Colon (tissue), 2 donors: Measurements from ENCODE around the gene RPL10A.

ENCODE experiments used
- FAIRE-seq: peaks from 2 replicates; lab custom pipeline; 2012; peaks lifted over from hg19 to GRCh38; lab: Jason Lieb, UNC
- donor health status: control.
- donor health status: control.

The RPL10A gene

DNA sequence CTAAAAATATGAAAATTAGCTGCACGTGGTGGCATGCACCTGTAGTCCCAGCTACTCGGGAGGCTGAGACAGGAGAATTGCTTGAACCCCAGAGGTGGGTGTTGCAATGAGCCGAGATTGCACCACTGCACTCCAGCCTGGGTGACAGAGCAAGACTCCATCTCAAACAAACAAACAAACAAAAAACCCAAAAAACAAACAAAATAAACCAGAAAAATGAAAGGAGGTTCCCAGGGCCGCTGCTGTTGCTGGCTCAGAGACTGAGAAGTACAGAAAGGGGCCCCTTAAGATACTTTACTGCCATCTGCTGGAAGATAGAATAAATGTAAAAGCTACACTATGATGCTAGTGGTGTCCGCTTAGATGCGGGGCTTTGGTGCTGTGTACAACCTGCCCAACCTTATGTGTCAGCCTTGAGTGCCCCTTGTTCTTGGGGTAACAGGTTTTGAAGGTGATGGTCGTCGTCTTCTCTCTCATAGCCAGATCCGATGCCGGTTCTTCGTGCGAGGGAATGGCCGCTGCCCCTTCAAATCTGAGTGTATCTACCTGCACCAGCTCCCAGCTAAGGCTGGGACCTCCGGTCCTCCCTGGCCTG, 18.8 kb upstream of the RPL10A start:
- FAIRE-seq: no peak

DNA sequence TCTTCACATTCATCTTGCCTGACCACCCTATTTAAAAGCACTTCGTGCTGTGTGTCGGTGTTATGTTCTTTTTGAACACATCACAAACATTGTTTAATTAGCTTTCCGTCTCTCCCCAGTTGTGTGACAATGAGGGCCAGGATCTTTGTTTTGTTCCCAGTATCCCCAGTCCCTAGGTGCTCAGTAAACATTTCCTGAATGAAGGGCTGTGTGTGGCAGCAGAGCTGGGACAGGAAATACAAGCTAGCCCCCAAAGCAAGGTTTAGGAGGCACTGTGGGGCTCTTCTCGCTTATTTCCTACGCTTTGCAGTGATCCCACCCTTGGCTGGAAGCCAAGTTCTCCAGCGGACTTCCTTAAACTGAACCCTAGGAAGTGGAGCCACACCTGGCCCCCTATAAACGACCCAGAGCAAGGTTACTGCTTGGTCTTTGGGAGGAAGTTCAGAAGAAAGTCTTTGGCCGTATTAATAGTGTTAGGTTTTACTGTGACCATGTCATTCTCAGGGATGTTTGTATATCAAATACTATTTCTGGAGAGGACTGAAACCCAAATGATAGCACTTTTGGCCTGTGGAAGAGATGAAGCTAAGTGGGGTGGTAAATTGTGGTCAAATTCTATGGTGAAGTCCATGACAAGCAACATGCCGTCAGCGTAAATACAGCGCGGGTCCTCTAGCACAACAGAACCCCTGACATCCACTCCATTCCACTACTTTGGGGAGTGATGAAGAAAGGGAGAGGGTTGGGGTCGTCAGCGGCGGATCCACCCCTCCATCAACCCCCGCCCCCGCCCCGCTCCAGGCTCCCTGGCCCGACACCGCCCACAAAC, 16.6 kb upstream of the RPL10A start:
- FAIRE-seq: no peak

DNA sequence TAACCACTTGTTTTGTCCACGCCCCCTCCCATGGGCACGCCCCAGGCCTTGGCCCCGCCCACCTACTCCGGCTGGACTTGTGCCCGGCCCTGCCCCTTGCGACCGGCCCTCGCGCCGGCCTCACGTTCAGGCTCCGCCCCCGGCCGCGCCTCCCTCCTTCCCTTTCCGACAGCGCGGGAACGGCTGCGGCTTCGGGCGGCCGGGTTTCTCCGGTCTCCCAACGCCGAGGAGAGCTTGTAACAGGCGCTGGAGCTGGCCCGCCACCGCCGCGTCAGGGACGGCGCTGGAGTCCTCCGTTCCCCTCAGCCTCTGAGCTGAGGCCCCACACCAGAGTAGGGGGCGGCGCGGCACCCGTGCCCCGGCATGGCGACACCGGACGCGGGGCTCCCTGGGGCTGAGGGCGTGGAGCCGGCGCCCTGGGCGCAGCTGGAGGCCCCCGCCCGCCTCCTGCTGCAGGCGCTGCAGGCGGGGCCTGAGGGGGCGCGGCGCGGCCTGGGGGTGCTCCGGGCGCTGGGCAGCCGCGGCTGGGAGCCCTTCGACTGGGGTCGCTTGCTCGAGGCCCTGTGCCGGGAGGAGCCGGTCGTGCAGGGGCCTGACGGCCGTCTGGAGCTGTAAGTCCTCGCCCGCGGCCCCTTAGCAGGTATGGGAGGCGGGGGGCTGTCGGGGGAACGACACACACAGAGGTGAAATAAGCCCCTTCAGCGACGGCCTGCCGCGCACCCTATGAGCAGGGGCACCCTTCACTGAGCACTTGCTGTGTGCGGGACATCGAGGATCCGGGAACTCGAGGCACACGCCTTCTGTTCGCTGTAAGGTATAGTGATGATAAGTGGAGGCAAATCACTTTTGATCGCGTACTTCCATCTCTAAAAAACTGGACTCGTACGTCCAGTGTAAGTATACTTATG, 15.8 kb upstream of the RPL10A start, which contains the start of gene FANCE:
FANCE (plus strand) TSS at position 156 of the 908 bp plus-strand sequence; CDS start at position 364, 208 bp downstream.
- no peak for FAIRE-seq

DNA sequence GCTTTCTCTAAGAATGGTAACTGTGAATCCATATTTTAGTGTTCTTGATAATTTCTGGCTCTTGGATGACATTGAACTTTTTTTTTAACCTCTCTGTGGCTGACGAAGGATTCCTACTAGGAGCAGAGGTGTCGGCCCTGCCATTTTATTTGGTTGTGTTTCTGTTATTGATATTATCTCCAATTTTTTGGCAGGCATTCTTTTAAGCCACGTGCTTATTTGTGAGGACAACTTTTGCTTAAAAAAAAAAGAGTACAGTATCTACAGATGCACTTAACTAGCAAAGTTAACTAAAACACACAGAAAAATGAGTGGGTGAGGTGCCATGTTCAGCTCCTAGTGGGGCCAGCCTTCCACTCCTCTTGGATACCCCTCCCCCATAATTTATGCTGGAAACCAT, 15.0 kb upstream of the RPL10A start:
- FAIRE-seq: no peak

DNA sequence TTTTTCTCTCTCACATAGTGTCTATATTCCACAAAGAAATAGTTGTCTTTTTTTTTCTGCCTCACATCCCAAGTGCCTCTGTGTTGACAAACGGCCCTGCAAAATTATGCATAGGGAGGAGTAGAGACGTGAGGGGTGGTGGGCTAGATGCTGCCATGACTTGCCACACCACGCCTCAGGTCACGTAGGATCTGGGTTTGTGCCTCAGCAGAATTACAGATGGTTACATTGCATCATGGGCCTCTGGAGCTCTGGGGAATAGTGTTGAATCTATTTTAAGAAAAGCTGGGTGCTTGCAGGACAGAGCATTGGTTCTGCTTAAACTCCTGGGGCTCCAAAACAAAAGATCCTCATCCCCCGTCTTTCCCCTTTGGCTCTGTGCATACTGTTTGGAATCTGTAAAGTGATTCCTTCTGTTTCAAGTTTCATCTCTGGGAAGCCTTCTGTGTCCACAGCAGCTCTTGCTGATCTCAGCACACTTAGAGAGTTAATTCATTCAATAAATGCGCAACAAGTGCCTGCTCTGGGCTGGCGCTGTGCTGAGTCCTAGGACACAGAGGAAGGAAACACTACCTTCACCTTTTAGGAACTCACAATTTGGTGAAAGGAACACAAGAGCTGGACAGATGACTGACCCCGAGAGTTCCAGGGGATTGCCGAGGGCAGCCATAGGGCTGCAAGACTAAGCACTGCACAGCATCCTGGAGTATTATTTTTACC, 13.7 kb upstream of the RPL10A start:
- FAIRE-seq: no peak

DNA sequence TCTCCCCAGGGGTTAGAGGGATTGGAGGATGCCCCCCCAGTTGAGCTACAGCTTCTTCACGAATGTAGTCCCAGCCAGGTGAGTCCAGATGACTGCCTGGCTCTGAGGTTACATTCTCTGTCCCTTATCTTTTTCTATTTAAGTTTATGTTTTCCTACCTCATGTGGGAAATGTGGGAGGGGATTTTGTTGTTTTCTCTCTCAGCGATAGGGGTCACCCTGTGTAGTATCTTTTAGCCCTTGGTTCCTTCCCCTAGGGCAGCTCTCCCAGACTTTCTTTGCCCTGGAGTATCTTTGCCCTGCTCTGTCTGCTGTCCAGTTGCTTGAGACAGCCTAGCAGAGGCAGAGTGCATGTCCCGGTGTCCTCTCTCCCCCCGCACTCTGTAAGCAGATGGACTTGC, 10.3 kb upstream of the RPL10A start:
- no peak for FAIRE-seq

DNA sequence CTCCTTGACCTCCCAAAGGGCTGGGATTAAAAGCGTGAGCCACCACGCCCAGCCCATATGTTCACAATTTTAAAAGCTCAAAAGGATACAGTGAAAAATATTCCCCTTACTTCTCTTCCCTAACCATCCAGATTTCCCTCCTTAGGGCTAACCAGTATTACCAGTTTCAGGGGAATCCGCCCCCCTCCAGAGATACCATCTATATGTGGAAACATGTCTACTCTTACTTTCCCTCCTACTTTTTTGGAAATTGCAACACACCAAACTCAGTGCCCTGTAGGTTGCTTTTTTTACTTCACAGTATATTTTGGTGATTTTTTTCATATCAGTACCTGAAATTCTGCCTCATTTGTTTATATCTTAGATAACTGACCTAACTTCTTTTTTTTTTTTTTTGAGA, 6.9 kb upstream of the RPL10A start:
- FAIRE-seq: no peak

DNA sequence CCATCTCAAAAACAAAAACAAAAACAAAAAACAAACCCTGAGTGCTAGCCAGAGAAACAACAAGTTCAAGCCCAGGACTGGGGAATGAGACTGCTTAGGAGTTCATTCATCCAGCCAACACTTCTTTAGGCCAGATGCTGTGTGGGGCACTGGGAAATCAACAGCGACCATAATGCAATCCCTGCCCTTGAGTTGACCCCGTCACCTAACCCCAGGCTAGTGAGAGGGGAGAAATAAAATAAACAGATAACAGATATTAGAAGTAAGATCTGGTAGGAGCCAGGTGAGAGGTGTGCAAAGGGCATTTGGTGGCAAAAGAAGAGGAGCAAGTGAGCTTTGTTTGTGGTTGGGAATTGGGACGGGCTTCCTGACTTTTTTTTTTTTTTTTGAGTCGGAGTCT, 4.9 kb upstream of the RPL10A start:
- FAIRE-seq: no peak

DNA sequence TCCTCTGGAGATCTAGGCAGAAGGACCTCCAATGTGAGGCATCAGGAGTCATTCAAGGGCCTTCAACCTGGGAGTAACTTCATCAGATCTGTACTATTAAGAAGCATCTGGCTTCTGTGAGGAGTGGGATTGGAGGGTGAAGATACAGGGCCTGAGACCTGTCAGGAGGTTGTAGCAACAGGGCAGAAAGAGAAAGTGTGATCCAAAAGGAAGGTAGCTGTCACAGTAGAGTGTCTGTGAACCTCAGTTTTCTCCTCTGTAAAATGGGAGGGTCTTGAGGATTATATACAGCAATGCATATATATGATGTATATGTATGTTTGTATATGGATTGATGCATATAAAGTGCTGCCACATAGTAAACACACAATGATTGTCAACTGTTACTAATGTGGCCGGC, 2.6 kb upstream of the RPL10A start:
- FAIRE-seq: no peak

DNA sequence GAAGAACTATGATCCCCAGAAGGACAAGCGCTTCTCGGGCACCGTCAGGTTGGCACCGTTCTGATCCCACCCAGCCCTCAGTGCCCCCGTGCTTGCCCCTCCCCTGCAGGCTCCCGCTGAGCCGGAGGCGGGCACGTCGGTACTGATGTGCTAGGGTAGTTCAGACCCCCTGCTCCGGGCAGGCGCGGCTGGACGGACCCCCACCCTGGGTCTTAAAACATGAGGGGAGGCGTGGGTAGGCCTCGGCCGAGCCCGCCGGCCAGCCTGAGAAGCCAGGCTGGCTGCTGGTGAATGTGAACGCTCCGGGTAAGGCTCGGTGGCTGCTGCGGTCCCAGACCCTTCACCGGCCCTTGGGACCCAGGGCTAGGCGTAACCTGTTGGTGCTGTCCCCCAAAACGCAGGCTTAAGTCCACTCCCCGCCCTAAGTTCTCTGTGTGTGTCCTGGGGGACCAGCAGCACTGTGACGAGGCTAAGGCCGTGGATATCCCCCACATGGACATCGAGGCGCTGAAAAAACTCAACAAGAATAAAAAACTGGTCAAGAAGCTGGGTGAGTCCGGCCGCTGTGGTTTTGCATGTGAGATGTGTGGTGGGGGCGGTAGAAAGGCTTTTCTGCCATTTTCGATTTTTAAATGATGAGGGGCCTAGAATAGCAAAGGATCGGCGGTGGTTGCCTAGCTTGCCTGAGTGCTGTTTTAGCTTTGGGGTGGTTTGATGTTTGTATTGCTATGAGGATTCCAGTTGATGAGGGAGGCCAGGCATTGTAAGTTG, 964 bp downstream of the RPL10A start:
- FAIRE-seq: no peak

DNA sequence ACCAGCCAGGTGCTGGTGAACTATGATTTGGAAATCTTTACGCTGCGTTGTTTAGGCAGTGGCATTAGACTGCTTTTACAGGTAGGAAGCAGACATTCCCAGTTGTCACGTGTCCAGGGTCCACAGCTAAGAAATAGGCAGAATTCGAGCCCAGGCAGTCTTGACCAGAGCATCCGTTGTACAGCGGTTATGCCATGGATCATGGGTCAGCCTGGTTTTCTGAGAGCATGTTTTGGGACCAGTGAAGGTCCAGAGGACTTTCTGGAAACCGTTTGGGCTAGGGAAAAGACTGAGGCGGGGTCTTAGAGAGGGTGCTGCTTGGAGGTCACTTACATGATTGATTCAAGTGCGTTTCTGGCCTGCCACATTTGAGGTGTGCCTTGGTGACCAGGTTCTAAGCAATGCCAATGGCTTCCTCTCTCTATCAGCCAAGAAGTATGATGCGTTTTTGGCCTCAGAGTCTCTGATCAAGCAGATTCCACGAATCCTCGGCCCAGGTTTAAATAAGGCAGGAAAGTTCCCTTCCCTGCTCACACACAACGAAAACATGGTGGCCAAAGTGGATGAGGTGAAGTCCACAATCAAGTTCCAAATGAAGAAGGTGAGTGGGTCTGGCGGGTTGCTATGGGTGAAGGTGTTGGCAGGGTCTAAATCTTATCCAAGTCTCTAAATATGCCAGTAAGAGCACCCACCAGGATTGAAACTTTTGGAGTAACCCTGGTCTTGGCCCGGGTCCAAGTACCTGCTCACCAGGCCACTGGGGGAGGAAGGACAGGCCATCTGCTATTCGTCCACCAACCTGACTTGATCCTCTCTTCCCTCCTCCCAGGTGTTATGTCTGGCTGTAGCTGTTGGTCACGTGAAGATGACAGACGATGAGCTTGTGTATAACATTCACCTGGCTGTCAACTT, 1.8 kb downstream of the RPL10A start:
- no peak for FAIRE-seq

DNA sequence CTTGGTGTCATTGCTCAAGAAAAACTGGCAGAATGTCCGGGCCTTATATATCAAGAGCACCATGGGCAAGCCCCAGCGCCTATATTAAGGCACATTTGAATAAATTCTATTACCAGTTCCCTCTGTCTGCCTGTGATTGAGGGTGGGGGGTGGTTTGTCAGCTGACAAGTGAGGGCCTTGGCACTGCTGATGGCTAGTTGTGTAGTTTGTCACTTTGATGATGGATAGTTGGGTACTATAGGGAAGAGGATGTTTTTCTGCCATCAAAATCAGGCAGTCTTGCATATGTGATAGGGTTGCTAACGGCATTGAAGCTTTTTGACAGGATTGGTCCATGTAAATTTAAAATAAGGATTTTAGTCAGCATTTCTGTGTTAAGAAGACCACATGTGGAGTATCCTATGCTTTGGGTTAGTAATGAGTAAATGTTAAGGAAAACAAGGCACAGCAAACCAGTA, 2.5 kb downstream of the RPL10A start:
- no peak for FAIRE-seq

DNA sequence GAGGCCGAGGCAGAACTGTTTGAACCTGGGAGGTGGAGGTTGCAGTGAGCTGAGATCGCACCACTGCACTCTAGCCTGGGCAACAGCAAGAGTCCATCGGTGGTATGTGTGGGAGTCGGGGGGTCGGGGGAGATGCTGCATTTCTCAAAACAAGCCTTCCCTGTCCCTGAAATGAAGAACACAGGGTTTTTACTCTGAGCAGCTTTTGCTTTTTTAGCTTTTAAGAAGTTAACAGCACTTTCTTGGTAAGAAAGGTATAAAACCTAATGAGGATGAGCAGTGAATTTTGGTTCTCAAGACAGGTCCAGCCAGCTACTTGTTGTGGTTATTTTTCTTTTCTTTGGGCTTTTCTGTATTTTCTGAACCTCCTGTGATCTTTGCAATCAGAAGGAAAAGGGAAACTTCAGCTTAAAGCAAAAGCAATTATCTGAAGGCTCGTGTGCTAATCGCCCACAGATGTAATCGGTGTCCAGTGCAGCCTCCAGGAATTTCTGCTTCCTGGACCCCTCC, 3.7 kb downstream of the RPL10A start:
- FAIRE-seq: no peak

DNA sequence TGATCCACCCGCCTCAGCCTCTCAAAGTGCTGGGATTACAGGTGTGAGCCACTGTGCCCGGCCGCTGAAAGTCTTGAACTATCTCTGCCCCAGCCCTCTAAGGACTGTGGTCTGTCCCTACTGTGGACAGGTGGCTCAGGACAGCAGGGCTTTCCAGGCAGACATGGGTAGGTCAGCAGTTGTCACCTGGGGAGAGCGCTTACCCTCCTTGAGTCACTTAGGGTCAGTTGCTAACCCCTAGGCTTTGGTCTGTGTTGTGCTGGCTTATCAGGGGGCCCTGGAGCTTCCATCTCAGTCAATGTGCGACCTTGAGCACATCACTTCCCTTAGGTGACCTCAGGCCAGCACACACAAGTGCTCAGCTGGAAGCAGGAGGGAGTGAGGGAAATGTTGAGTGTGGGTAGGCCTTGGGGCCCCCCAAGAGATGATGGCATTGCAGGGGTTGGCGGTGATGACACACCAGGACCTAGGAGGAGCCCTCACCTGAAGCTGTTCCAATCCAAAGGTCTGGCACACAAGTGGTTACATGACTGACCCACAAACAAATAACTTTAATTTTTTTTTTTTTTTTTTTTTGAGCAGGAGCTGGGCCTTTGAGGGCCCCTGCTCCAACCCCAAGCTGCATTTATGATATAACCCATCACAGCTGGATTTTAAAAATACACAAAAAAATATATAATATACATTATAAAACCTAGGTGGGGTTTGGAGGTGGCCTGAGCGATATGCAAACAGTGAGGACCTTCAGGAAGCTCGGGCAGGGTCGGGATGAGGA, 5.1 kb downstream of the RPL10A start:
- FAIRE-seq: no peak

DNA sequence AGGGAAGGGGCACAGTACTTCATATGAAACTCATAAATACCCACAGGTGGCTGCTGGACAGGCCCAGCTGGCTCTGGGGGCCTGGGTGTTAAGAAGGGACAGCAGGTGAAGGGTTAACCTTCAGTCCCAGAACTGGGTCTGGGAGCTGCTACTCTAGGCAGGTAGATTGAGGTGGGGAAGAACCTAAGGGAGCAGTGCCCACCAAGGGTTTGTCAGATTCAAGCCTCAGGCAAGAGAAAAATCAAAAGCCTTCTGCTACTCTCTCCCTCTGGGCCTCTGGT, 5.6 kb downstream of the RPL10A start:
- FAIRE-seq: no peak

DNA sequence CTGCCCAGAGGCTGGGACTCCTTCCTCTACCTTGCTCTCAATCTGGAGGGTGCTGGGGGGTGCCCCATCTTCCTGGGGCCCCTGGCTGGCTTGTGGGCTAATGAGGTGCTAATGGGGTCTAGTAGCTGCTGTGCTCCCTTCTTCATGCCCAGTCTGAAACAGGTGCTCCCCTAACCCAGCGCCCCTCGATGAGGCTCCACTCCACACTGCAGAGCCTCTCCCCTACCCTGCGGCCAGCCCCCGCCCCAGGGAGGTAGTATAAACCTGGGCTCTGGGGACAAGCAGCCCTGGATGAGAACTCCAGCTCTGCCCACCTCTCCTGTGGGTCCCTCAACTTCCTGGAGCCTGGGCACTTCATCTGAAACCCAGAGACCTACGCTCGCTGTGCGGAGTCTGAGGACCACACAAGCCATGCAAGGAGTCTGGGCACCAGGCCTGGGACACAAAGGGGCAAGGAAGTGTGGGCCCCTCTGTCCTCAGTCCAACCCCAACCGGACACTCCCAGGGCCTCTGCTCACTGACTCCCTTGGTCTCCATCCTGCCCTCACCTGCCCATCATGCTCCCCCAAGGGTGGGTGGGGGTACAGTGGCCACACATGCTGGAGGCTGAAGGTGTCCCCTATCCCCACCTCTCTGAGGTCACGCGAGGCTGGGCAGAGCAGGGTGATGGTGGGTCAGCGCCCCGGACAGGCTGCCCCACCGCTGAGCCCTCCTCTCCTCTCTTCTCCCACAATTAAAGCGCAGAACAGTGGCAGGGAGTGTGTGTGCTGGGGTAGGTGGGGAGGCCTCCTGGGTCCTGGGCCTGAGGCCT, 6.1 kb downstream of the RPL10A start:
- FAIRE-seq: no peak

DNA sequence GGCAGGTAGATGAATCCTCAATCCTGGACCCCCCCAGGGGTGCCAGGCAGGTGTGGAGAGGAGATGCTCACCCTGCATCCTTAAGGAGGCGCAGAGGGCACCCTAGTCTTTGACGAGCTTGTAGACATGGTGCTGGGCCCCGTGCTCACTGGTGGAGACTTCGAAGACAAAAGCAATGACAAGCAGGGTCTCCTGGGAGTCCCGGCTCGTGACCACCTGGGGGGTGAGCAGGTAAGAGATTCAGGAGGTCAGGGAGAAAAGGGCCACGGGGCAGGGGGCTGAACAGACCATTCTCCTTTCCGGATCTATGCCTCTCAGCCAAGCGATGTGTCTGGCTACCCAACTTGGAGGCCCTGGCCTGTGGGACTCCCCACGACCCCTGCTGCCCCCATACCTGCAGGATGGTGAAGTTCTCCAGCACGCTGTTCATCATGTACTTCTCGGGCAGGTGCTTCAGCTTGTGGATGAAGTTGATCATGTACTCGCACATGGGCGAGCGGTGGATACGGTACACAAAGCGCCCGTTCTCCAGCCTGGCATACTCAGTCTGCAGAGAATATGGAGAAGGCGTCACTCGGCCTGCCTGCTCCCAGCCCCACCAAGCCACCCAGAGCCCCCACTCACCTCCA, 6.9 kb downstream of the RPL10A start:
- FAIRE-seq: no peak

DNA sequence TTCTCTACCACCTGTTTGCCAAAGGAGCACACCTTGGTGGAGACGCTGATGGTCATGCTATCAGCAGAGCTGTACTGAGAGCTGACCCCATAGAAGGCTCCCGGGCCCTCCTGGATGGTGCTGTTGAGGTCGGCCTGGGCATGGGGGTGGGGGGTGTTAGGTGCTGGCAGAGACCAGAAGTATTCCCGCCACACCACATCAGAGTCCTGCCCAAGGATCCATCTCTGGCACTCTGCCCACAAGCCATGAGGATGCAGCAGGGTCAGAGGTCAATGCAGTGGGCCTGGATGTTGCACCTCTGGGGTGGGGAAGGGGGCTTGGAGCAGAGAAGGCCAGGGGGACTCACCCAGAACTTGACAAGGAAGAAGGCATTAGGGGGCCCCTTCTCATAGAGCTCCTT, 7.4 kb downstream of the RPL10A start:
- no peak for FAIRE-seq
